Endothelial cell of umbilical vein (primary cell): ENCODE measurements around the gene RGS10. TPM values are rescaled to one million over a fixed set of nuclear protein-coding genes. Genes with fewer than 3 reads are reported as not detected.

ENCODE experiments used
- BruUV-seq: library from RNA; stranded (reverse); fragments of 400-500 nt; replicated peaks from 2 replicates; lab custom pipeline; 2021; lab: Mats Ljungman, UMichigan
- CTCF ChIA-PET: fragments of 300-600, 350-600 bp; sonication (Branson Sonifier 250); formaldehyde crosslinking; loops from one replicate; lab custom pipeline; 2021; ENCODE audit warnings: antibody characterized with exemption, inconsistent platforms; lab: Charles Lee
- POLR2A ChIA-PET: fragments of 300-600, 350-600 bp; sonication (Branson Sonifier 250); formaldehyde crosslinking; loops from one replicate; lab custom pipeline; 2021; ENCODE audit warnings: antibody characterized with exemption, inconsistent platforms; lab: Charles Lee
- DNase-seq: peaks from one replicate; pipeline ENCODE4 v3.0.0-alpha.2; 2011; ENCODE audit warnings: low read depth, low spot score
- FAIRE-seq: peaks from 2 replicates; lab custom pipeline; 2011; peaks lifted over from hg19 to GRCh38; lab: Jason Lieb, UNC
- H2AFZ ChIP-seq: 2 replicates; pipeline ENCODE4 v1.6.0; 2012; ENCODE audit warnings: low read depth, low read length, control low read depth, inconsistent platforms
- H3K27ac ChIP-seq: 2 replicates; pipeline ENCODE4 v1.5.1; 2011; ENCODE audit warnings: low read depth, mild to moderate bottlenecking, control low read depth, low read length, moderate library complexity; ENCODE audit not compliant: insufficient read depth
- H3K27me3 ChIP-seq, 2 experiments: 2 replicates each; pipeline versions ENCODE4 v1.6.0 to v1.6.1; 2011; ENCODE audit warnings: low read length in 2 of 2, mixed read lengths in 1 of 2; ENCODE audit not compliant: control insufficient read depth in 2 of 2, insufficient read depth in 2 of 2
- H3K36me3 ChIP-seq, 2 experiments: 2 replicates in 1 of 2; 3 replicates in 1 of 2; pipeline ENCODE4 v1.5.1; 2011; ENCODE audit warnings: low read length in 2 of 2, mild to moderate bottlenecking in 1 of 2, moderate library complexity in 1 of 2; ENCODE audit not compliant: control insufficient read depth in 2 of 2, insufficient read depth in 2 of 2; ENCODE audit errors: extremely low read depth in 1 of 2
- H3K4me1 ChIP-seq: 3 replicates; pipeline ENCODE4 v1.5.1; 2011; ENCODE audit warnings: mild to moderate bottlenecking, low read length; ENCODE audit not compliant: control insufficient read depth, insufficient read depth; ENCODE audit errors: extremely low read depth
- H3K4me2 ChIP-seq: 2 replicates; pipeline ENCODE4 v1.6.1; 2011; ENCODE audit warnings: low read length, control low read depth, mixed read lengths; ENCODE audit not compliant: insufficient read depth
- H3K4me3 ChIP-seq, 3 experiments: fragments of 200-600 bp in 1 of 3; sonication (generic), shearing (Covaris generic) in 1 of 3; replicated peaks in 1 of 3; 2 replicates each; pipeline ENCODE4 v1.5.1; 2011 to 2016; ENCODE audit warnings: control low read depth in 3 of 3, low read length in 3 of 3, mild to moderate bottlenecking in 2 of 3, inconsistent platforms in 1 of 3, low read depth in 1 of 3, moderate library complexity in 1 of 3; ENCODE audit not compliant: insufficient read depth in 1 of 3
- H3K79me2 ChIP-seq: 2 replicates; pipeline ENCODE4 v1.6.0; 2012; ENCODE audit warnings: low read length, inconsistent platforms; ENCODE audit not compliant: control insufficient read depth, insufficient read depth
- H3K9ac ChIP-seq: replicated peaks from 2 replicates; pipeline ENCODE3; 2011; ENCODE audit warnings: low read length, control low read depth; ENCODE audit not compliant: insufficient read depth; ENCODE audit errors: extremely low read depth
- H3K9me1 ChIP-seq: replicated peaks from 3 replicates; pipeline ENCODE4 v1.6.0; 2011; ENCODE audit warnings: mild to moderate bottlenecking, low read length; ENCODE audit not compliant: control insufficient read depth, insufficient read depth; ENCODE audit errors: extremely low read depth
- H3K9me3 ChIP-seq: replicated peaks from 2 replicates; pipeline ENCODE4 v1.5.1; 2012; ENCODE audit warnings: low read length, inconsistent platforms; ENCODE audit not compliant: control insufficient read depth, insufficient read depth
- H4K20me1 ChIP-seq: replicated peaks from 2 replicates; pipeline ENCODE3; 2011; ENCODE audit warnings: mild to moderate bottlenecking, low read length; ENCODE audit not compliant: control insufficient read depth, insufficient read depth; ENCODE audit errors: extremely low read depth
- EZH2 ChIP-seq: IDR thresholded peaks from 2 replicates; pipeline ENCODE4 v1.6.1; 2012; ENCODE audit warnings: borderline replicate concordance, low read depth, mild to moderate bottlenecking, moderate library complexity, low read length, inconsistent platforms; ENCODE audit not compliant: severe bottlenecking
- FOS ChIP-seq: IDR thresholded peaks from 2 replicates; pipeline ENCODE4 v1.6.1; 2011; ENCODE audit warnings: mild to moderate bottlenecking, low read length, moderate library complexity, borderline replicate concordance; ENCODE audit not compliant: insufficient read depth
- GATA2 ChIP-seq: IDR thresholded peaks from 2 replicates; pipeline ENCODE4 v1.7.0; 2011; ENCODE audit warnings: low read depth, mild to moderate bottlenecking, moderate library complexity, mixed read lengths, low read length; ENCODE audit not compliant: insufficient read length, insufficient read depth
- JUN ChIP-seq: IDR thresholded peaks from 2 replicates; pipeline ENCODE4 v1.6.1; 2011; ENCODE audit warnings: borderline replicate concordance, low read depth; ENCODE audit not compliant: insufficient read length, insufficient read depth
- MYC ChIP-seq: IDR thresholded peaks from one replicate; pipeline ENCODE4 v1.6.1; 2011; ENCODE audit warnings: mild to moderate bottlenecking, low read depth, low read length
- POLR2A ChIP-seq: IDR thresholded peaks from 2 replicates; pipeline ENCODE4 v1.6.1; 2012; ENCODE audit warnings: low read depth, mild to moderate bottlenecking, control low read depth, low read length
- POLR2AphosphoS5 ChIP-seq: IDR thresholded peaks from 2 replicates; pipeline ENCODE4 v1.6.1; 2012; ENCODE audit warnings: low read depth, mild to moderate bottlenecking, control low read depth, low read length, moderate library complexity; ENCODE audit not compliant: insufficient read depth
- dilution Hi-C: fragments of 300-500 bp; cut with MboI; formaldehyde crosslinking; loops from one replicate; pipeline ENCODE4 v1.15.0; 2019; ENCODE audit warnings: low sequenced_read_pairs; ENCODE audit not compliant: extremely low pct_ligation_motif_present
- intact Hi-C: fragments of 100-400 bp; cut with micrococcal nuclease; formaldehyde crosslinking; loops from one replicate; pipeline ENCODE4 v1.10.0; 2022
- polyA plus RNA-seq, 4 experiments: library from polyadenylated mRNA; depleted of rRNA in 3 of 4; stranded (reverse) in 3 of 4; unstranded in 1 of 4; fragments of >200 nt; gene quantifications; 2 replicates each; pipeline versions ENCODE4 v1.2.1 to v1.2.3, GENCODE V29; 2011 to 2012; ENCODE audit warnings: missing spikeins in 1 of 4
- total RNA-seq: library from RNA; stranded (reverse); gene quantifications from 2 replicates; pipeline ENCODE4 v1.2.3, GENCODE V29; 2021
- TF ChIP-seq, protein P1 (sequence below): IDR thresholded peaks from 2 replicates; pipeline ENCODE4 v1.6.1; 2011; ENCODE audit not compliant: insufficient read depth, insufficient read length
- TF ChIP-seq, protein P2 (sequence below), 2 donors: IDR thresholded peaks; 1 replicate in 1 of 2; 2 replicates in 1 of 2; pipeline ENCODE4 v1.5.1; 2011; ENCODE audit warnings: low read length in 2 of 2, mild to moderate bottlenecking in 2 of 2, moderate library complexity in 2 of 2, control low read depth in 1 of 2, inconsistent platforms in 1 of 2, low read depth in 1 of 2; ENCODE audit not compliant: insufficient read depth in 1 of 2; ENCODE audit errors: extremely low read depth in 1 of 2

RGS10 gene
- total and polyA plus RNA-seq, 2 donors (not counting 3 experiments of a cell fraction or from before 2014, with no cell fraction given) = 7.8 to 22.4 TPM

DNA sequence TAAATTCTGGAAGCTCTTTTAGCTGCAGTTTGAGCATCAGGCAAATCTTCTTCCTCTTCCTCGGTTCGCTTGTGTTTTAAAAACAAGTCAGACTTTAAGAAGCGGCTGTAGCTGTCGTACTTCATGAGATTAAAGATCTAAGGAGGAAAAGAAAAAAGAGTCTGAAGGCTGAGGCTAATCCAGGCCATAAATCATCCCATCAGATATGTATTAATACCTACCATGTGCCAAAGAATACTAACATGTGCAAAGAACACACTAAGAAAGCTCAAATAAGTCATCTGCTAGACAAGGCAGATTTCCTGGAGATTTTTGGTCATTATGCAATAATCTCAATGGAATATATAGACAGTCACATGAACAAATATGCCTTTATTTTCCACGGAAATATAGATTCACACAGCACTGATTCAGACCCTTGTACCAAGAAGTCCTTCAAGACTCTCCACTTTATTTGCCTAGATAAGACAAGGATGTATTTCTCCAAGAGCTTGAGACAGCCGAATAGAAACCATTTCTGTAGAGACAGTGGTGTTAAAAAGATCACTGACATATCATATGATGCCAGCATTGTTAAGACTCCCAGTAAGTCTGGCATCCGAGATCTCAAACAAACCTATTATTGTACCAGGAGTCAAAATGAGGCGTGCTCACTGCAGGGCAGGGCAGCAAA is 42.3 kb downstream of the RGS10 start:
- dilution Hi-C loops = no loop called here
- no peak for FAIRE-seq

More for the DNA sequence above, 42.3 kb downstream of the RGS10 start:
- Histone ChIP-seq H3K9ac (no peak overlapping the region), H3K79me2 (no peaks in the 10 kb centered on the region), H4K20me1 (no peaks in the 10 kb centered on the region), H3K4me3 (no peak overlapping the region), H3K27me3 (no peaks in the 10 kb centered on the region), H3K9me3 (no peaks in the 10 kb centered on the region), H3K36me3 (no peaks in the 10 kb centered on the region), H3K4me2 (no peak overlapping the region), H3K9me1 (no peaks in the 10 kb centered on the region), H3K4me1 (no peaks in the 10 kb centered on the region), H2AFZ (no peak overlapping the region), H3K27ac (no peak overlapping the region)
- peak; percentile 18 for DNase-seq
- TF ChIP-seq GATA2 (no peak), MYC (no peak), FOS (no peak), EZH2 (no peak), JUN (no peak), POLR2A (no peak), POLR2AphosphoS5 (no peak)
- TF ChIP-seq, protein P1, sequence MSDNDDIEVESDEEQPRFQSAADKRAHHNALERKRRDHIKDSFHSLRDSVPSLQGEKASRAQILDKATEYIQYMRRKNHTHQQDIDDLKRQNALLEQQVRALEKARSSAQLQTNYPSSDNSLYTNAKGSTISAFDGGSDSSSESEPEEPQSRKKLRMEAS = no peak
- TF ChIP-seq, protein P2, sequence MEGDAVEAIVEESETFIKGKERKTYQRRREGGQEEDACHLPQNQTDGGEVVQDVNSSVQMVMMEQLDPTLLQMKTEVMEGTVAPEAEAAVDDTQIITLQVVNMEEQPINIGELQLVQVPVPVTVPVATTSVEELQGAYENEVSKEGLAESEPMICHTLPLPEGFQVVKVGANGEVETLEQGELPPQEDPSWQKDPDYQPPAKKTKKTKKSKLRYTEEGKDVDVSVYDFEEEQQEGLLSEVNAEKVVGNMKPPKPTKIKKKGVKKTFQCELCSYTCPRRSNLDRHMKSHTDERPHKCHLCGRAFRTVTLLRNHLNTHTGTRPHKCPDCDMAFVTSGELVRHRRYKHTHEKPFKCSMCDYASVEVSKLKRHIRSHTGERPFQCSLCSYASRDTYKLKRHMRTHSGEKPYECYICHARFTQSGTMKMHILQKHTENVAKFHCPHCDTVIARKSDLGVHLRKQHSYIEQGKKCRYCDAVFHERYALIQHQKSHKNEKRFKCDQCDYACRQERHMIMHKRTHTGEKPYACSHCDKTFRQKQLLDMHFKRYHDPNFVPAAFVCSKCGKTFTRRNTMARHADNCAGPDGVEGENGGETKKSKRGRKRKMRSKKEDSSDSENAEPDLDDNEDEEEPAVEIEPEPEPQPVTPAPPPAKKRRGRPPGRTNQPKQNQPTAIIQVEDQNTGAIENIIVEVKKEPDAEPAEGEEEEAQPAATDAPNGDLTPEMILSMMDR (IDR thresholded peaks at IDR 0.05; ENCODE audit: extremely low read depth in 1 of 2, insufficient read depth in 1 of 2, low read depth in 1 of 2, low read length in 2 of 2) = no peak
- ChIA-PET POLR2A (no interaction called here), CTCF (interaction anchor here (1.3 to 2.7 kb wide), 4 partner anchors 11 to 42 kb away, joined by 4 to 17 read pairs (median 4); partner anchors contain the start of gene RGS10)
- intact Hi-C loops = no loop called here
- no TSS peak for BruUV-seq
